ENCODE measurements around the gene TTLL13.

DNA sequence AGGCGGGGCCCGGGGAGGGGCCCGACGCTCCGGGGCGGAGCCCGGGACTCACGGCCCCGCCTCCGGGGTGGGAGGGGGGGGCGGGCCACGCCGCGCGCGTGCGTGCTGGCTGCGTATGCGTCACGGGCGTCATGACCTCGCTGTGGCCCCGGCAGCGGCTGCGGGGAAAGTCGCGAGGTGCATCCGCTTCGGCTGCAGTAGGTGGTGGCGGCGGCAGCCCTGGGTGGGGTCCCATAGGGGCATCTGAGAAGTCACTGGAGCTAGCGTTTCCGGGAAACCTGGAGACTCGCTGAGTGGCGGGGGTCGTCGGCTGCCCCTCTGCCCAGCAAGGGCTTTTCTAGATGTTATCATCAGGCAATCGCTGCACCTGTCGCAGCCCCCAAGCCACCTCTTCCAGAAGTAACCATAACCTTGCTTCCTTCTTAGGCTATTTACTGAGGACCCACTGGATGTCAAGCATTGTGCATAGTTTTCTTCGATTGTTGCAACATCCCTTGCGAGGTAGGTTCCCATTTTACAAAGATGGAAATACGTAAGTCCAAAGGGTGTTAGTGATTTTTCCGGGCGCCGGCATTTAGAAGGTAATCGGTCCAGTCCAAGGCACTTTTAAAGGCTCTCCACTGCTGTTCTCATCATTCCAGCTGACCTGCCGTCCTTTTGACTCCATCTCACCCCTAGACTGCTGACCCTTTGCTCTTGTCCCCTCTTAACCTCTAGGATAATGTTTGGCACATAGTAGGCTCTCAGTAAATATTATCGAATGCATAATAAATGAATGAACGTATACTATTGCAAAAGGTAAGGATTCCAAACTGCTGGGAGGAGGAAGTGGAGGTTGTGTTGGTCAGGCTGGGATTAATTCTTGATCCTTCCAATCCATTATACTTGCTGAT lies 15.0 kb upstream of the TTLL13 start, which contains the start of gene GDPGP1:
- TF ChIP-seq CTCF (IDR thresholded peaks at IDR 0.05; ENCODE audit: poor library complexity) (no peak), EZH2 (IDR thresholded peaks at IDR 0.05; ENCODE audit: borderline replicate concordance) (no peak)

Measured in hepatocyte (in vitro differentiated cells).